GM12864 (cell line): ENCODE measurements around the gene OR4C46.
"Not testable (repeated sequence)": the region's sequence is repeated elsewhere in the genome, so short reads cannot be mapped to it uniquely, and the experiment has no call there.

Experiments
- DNase-seq: peaks from one replicate; pipeline ENCODE4 v3.0.0-alpha.2; 2011; ENCODE audit warnings: low read depth
- H3K4me3 ChIP-seq: 2 replicates; pipeline ENCODE4 v1.5.1; 2011; ENCODE audit warnings: mild to moderate bottlenecking, low read depth, low read length, control low read depth
- TF ChIP-seq, protein P1 (sequence below): IDR thresholded peaks from 2 replicates; pipeline ENCODE4 v1.5.1; 2011; ENCODE audit warnings: low read depth, mild to moderate bottlenecking, moderate library complexity, low read length, control low read depth, inconsistent platforms; ENCODE audit errors: missing control alignments

OR4C46 gene

DNA sequence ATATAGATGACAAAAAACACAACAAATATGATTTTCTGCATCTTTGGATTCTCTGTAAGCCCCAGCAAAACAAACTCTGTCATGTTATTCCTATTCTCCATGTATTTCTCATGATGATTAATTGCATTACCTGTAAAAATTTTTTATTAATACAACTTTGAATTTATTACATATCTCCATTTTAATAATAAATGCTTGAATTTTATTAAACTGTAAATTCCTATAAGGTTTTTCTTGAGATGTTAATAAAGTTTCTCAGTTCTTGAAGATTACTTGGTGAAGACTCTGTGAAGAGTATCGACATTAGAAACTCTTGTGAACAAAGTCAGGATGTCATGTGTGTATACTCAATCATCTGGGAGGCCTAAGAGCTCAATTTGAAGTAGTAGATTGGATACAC, at the start of gene OR4C46:
Gene OR4C46 (minus strand): TSS at position 101 of the 400 bp plus-strand sequence. CDS start 0 bp downstream, at position 101.
- TF ChIP-seq, protein P1, sequence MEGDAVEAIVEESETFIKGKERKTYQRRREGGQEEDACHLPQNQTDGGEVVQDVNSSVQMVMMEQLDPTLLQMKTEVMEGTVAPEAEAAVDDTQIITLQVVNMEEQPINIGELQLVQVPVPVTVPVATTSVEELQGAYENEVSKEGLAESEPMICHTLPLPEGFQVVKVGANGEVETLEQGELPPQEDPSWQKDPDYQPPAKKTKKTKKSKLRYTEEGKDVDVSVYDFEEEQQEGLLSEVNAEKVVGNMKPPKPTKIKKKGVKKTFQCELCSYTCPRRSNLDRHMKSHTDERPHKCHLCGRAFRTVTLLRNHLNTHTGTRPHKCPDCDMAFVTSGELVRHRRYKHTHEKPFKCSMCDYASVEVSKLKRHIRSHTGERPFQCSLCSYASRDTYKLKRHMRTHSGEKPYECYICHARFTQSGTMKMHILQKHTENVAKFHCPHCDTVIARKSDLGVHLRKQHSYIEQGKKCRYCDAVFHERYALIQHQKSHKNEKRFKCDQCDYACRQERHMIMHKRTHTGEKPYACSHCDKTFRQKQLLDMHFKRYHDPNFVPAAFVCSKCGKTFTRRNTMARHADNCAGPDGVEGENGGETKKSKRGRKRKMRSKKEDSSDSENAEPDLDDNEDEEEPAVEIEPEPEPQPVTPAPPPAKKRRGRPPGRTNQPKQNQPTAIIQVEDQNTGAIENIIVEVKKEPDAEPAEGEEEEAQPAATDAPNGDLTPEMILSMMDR: no peak
- no peak within 1 kb of the TSS for H3K4me3 ChIP-seq
- no peak for DNase-seq

DNA sequence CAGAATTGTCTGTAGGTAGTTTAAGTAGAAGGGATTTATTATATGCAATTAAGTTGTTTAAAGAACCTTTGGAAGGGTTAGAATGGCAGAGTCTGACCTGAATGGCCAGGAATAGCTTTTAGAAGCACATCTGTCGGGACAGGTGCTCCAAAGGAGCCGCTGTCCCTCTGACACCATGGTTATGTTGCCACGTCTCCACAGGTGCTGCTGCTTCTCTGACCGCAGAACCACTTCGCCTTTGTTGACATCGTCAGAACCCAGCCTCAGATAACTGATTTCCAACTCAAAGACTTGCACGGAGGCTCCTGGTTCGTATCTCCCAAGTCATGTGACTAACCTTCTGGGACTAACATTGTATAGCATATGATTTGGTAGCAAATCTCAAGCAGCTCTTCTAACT, 41.8 kb upstream of the OR4C46 start:
- DNase-seq, H3K4me3 ChIP-seq: not testable (repeated sequence)

DNA sequence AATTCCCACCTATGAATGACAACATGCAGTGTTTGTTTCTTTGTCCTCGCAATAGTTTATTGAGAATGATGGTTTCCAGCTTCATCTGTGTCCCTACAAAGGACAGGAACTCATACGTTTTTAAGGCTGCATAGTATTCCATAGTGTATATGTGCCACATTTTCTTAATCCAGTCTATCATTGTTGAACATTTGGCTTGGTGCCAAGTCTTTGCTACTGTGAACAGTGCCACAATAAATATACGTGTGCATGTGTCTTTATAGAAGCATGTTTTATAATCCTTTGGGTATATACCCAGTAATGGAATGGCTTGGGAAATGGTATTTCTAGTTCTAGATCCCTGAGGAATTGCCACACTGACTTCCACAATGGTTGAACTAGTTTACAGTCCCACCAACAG, 42.4 kb downstream of the OR4C46 start:
- not testable (repeated sequence) for DNase-seq, H3K4me3 ChIP-seq

DNA sequence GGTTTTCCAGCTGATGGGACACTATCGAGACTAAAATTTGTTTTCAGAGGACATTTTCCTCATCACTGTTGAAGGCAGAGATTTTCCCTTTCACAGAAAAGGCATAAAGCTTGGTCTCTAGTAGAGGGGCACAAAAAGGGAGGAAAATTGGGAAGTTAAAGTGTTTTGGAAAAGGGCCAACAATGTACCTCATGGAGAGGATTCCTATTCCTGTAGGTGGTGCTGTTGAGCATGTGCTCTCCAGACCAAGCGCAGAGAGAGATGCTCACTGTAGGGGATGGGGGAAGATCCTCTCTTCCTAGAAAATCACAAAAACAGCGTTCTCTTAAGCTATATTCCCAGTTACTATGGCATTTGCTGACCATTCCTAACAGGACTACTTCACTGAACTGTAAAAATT, 44.9 kb downstream of the OR4C46 start:
- no peak for DNase-seq
- TF ChIP-seq, protein P1: no peak
- no peak overlapping the region for H3K4me3 ChIP-seq

DNA sequence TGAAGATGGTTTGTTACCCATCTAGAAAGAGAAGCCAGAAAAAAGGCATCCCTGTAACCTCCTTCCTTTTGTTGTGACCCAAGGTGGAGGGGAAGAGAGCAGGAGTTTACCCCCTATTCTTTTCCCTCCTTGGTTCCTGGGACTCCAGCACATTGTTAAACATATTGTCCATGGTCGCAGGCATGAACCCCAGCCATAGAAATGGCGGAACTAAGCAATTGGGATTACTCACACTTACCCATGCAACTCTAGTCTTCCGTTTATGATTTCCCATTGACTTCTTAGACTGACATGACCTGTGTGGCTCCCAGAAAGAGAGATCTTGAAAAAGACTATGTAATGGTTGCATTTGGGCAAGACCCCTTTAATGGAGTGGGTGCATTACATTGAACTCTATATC, 45.4 kb downstream of the OR4C46 start:
- no peak for DNase-seq
- no peak overlapping the region for H3K4me3 ChIP-seq
- TF ChIP-seq, protein P1: no peak
